Activated CD4-positive, alpha-beta T cell treated with anti-CD3 and anti-CD28 coated beads for 48 hours (primary cell): ENCODE measurements around the gene GPR139.

Experiments
- DNase-seq: peaks from one replicate; pipeline ENCODE4 v3.0.0-alpha.2; 2020

Gene GPR139

GRCh38 chr16:20073203-20074098 lies at the start of gene GPR139:
Gene GPR139 (minus strand): TSS chr16:20073890. CDS start chr16:20073616, 274 bp downstream.
- no peak for DNase-seq

GRCh38 chr16:20122011-20122410 lies 48.3 kb upstream of the GPR139 start:
- no peak for DNase-seq

- DNase-seq: no peak
These were observed 40.7 kb upstream of the GPR139 start for GRCh38 chr16:20114356-20114755.

- no peak for DNase-seq
These were observed 37.5 kb upstream of the GPR139 start for GRCh38 chr16:20111143-20111542.

- DNase-seq: no peak
These were observed 33.4 kb upstream of the GPR139 start for GRCh38 chr16:20107083-20107482.

- DNase-seq: no peak
These were observed 31.0 kb upstream of the GPR139 start for GRCh38 chr16:20104563-20105183.

- no peak for DNase-seq
These were observed 28.8 kb upstream of the GPR139 start for GRCh38 chr16:20102521-20102920.

GRCh38 chr16:20102021-20102420 lies 28.3 kb upstream of the GPR139 start:
- no peak for DNase-seq

GRCh38 chr16:20099375-20099774 lies 25.7 kb upstream of the GPR139 start:
- no peak for DNase-seq

GRCh38 chr16:20094157-20094556 lies 20.5 kb upstream of the GPR139 start:
- no peak for DNase-seq

- no peak for DNase-seq
These were observed 15.7 kb upstream of the GPR139 start for GRCh38 chr16:20089246-20089965.

- no peak for DNase-seq
These were observed 11.0 kb upstream of the GPR139 start for GRCh38 chr16:20084624-20085226.

- DNase-seq: no peak
These were observed 5.4 kb upstream of the GPR139 start for GRCh38 chr16:20079106-20079505.

- DNase-seq: no peak
These were observed 1.6 kb upstream of the GPR139 start for GRCh38 chr16:20075243-20075642.

GRCh38 chr16:20074099-20074991 lies 655 bp upstream of the GPR139 start:
- DNase-seq: no peak

- DNase-seq: no peak
These were observed 852 bp downstream of the GPR139 start for GRCh38 chr16:20072874-20073202.

GRCh38 chr16:20072146-20072873 lies 1.4 kb downstream of the GPR139 start:
- no peak for DNase-seq

- no peak for DNase-seq
These were observed 8.8 kb downstream of the GPR139 start for GRCh38 chr16:20064931-20065330.

GRCh38 chr16:20064520-20064919 lies 9.2 kb downstream of the GPR139 start:
- DNase-seq: no peak

GRCh38 chr16:20061132-20061531 lies 12.6 kb downstream of the GPR139 start:
- no peak for DNase-seq

GRCh38 chr16:20056436-20056835 lies 17.3 kb downstream of the GPR139 start:
- no peak for DNase-seq

- DNase-seq: no peak
These were observed 20.4 kb downstream of the GPR139 start for GRCh38 chr16:20053336-20053735.
